NCI-H345 treated with DMSO at 0.1 percent for 48 hours (cell line): ENCODE data around the gene KIF1A.

ENCODE experiments used
- DNase-seq: peaks from one replicate; lab custom pipeline; 2025; ENCODE audit not compliant: unreplicated experiment; lab: John Stamatoyannopoulos, UW

The KIF1A gene

DNA sequence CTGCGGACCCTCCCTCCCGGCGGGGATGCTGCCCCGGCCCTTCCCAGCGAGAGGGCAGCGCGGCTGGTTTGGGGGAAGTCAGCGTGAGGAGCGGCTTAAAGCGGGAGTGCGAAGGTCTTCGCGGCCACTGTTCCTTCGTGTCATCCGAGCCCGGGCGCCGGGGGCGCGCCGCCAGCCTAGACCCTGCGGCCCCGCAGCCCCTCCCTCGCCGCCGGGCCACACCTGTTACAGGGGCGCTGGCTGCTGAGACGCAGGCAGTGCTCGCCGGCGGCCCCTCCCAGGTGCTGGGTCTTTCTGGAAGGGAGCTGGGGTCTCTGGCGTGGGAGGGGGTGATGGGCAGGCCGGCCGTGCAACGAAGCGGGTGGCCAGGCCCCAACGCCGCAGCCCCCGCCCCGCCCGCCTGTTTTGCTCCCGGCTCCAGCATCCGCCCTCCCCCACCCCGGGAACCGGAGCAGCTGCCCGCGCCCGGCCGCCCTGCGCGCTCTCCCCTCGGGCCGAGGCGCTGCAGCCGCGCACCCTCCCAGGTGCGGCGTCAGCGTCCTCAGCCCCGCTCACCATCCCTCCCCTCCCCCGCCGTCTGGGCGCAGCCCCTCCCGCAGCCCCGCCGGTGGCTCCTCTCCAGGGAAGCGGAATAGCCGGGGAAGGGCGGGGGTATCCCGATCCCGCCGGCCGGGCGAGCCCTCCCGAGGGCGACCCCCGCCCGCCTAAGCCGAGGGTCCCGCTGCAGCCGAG is 727 bp downstream of the KIF1A start:
- no peak for DNase-seq

DNA sequence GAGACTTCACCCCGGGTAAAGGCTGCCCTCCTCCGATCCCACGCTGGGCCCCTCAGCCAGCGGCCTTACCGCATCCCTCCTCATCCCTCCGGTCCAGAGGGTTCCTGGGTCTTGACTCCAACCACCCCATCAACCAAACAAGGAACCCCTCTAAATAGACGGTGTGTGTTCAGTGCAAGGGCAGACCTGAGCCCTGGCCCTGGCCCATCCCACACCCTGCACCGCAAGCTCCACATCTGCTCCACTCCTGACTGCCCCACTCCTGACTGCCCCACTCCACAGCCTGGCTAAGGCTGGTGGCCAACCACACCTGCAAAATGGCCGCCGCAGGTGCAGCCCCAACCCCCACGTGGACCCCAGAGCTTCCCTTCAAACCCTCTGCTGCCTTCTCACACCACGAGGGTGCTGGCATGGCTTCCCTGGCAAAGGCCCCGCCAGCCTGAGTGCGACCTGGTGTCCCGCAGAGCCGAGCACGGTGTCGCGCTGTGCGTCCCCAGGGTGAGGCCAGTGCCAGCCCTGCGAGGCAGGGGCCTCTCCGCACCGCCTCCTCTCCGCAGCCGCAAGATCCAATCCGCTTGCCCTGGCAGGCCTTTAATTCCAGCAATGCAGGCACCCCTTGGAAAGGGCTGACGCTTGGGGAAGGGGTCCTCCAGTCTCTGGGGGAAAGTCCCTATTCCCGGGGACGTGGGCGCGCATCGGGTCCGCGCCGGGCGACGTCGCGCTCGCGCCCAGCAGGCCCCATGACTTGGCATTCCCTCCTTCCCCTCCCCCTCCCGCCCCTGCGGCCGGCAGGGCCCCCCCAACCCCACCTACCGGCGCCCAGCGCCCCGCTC is 1.5 kb downstream of the KIF1A start:
- no peak for DNase-seq

DNA sequence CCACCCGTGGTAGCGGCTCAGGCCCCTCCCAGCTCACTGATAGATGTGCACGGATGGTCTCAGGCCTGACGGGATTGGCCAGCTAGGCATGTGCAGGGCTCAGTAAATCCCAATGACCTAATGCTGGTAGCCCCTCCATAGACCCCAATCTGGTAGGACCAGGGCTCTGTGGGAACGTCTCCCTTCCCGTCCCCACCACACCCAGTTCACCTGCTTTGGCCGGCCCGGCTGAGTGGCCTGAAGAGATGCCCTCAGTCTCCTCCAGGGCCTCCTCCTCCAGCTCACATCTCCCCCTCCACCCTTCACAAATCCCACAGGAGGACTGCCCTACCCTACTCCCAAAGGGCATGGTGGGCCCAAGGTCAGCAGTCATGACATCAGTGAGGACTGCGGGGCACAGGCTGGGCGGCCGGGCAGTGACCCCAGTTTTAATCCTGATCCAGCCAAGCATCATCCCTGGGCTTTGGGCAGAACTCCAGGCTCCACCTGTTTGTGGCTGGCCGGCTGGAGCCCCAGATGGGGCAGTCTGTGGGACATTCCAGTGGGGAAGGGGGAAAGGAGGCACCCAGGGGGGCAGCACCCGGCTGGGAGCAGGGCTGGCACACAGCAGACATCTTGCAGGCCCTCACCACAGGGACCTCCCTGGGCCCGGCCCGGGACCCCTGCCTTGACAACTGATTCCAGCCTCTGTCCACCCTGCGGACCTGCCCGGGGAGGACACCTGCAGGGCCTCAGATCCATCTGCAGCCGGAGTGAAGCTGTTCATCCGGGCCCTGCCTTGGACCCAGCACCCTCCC is 2.3 kb downstream of the KIF1A start:
- no peak for DNase-seq

DNA sequence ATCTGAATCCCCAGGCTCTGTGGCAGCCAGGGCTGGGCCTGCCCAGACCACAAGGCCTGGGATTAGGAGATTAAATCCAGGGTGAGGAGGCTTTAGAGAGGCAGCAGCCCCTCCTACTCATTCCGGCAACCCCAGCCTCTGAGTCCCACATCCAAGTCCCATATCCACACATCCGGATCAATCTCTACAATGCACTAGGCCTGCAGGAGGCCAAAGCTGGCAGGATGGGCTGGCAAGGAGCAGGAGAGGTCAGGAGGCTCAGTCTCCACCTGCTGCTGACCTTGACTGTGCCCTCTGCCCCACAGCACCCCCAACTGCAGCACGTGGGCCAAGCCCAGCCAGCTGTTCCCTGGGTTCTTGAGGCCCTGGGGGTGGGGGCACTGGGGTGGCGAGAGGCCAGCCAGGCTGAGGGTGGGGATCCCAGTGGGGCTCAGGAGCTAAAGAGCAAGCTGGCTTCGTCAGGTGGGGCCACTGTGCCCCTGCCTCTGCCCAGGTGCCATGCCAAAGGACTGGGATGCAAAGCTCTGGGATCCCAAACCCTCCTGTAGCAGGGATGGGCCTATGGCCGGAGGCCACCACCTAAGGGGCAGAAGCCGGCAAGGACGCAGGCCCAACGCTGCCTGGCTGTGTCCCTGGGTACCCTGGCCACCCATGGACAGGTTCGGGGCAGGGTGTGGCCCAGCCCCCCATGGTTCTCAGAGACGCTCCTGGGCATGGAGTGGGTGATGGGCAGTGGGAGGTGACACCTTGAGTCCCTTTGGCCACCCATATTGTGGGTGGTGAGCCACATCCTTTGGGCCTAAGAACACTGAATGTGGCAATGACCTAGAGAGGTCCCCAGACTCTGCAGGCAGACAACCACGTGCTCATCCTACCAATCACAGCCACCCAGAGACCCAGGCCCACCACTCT is 3.2 kb downstream of the KIF1A start:
- DNase-seq = no peak

DNA sequence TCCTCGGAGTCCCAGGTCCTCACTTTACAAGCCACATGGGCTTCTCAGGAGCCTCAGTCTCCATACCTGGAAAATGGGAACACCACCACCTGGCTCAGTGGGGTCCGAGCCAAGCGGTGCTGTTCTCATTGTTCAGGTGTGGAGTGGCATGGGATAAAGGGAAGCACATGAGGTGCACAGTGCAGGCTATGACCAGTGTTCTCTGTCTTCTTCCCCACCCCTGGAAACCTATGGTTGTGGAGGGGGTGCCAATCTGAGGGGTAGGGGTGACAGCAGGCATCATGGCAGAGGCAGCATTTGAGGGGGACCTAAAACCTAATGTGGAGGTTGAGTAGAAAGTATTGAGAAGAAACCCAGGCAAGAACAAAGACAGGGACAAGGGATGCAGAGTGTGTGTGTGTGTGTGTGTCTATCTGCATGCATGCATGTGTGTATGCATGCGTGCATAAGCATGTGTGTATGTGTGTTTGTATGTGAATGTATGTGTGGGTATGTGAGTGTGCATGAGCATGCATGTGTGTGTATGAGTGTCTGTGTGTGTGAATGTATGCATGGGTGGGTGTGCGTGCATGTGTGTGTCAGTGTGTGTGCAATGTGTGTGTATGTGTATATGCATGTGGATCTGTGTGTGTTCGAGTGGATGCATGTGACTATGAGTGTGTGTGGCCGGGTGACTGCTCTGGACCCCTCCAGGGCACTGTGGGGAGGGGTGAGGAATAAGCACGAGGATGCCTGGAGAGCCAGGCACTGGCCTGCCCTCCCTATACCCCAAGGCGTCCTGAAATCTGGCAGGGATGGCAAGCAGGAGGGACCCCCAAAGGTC is 4.0 kb downstream of the KIF1A start:
- no peak for DNase-seq

DNA sequence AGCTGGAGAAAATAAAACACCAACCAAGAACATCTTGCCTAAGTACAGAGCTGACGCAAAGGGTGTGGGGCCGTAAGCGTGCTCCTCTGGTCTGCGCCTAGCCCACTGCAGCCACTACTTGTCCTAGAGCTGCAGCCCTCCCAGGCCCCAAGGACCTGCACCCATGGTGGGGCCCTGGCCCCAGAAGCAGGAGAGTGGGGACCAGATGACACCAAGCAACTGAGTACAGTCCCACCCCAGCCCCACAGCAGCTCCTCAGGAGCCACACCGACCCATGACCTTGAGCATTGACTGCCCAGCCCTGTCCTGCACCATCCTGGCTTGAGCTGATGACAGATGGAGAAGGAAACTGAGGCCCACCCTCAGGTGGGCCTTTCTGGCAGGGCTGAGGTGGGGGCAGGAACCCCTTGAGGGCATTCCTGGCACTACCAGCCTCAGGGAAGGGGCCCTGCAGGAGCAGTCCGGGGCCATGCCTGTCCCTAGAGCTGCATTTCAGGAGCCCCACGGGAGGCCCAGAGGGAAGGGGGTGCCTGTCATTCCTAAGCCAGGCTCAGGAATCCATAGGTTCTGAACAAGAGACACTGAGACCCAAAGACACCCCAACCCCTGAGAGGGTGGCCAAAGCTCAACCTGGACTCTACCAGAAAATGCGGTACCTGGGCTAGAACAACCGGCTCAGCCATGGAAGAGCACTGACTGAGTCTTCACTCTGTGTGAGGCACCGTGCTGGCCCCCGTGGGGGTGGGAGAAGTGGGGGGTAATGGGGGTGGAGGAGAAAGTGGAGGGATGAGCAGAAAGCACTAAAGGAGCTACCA is 4.9 kb downstream of the KIF1A start:
- DNase-seq = no peak

DNA sequence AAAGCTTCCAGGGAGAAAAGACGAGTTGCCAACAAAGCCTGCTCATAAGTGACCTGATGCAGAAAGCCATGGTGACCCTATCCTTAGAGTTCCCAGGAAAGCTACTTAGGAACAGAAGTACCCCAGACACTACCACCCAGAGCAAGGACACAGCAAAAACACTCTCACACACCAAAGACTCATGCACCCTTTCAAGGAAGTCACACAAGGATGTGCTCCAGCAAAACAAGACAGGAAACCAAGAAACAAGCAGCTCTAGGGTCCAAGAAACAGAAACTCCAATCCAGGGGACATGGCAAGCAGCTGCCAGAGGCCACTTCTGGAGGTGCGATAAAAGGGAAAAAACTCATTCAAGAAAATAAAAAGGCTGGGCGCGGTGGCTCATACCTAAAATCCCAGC is 5.7 kb downstream of the KIF1A start:
- DNase-seq = no peak

DNA sequence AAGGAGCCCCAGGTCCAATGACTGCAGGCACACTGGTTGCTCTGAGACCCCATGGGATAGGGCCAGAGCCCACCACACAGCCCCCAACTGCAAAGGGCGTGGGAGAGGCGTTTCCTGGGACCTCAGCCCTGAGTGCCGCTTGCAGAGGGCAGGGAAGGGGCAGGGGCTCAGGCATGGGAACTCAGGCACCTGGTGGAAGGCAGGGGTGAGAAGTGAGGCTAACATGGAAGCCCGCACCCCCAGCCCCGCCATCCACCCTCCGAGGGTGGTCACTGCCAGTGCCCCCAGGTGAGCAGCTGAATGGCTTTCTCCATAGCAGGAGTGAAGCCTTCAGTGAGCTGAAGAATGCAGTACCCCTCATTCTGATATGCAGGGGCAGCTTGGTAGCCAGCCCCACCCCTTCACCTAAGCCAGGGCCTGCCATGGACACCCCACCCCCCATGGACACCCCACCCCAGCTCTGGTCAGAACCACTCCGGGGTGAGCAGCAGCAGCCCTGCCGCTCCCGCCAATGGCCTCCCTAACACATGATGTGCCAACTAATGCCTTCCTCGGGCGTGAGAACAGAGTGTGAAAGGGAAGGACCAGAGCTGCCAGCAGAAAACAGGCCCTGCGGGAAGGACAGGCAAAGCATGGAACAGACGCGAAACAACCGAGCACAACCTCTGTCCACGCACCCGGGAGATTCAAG is 6.6 kb downstream of the KIF1A start:
- no peak for DNase-seq

DNA sequence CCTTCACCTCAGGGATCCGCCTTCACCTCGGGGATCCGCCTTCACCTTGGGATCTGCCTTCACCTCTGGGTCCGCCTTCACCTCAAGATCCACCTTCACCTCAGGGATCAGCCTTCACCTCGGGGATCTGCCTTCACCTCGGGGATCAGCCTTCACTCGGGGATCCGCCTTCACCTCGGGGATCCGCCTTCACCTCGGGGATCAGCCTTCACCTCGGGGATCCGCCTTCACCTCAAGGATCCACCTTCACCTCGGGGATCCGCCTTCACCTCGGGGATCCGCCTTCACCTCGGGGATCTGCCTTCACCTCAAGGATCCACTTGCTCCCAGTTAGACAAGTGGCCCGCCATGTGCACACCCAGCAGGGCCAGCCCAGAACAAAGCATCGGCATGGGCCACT is 7.3 kb downstream of the KIF1A start:
- no peak for DNase-seq

DNA sequence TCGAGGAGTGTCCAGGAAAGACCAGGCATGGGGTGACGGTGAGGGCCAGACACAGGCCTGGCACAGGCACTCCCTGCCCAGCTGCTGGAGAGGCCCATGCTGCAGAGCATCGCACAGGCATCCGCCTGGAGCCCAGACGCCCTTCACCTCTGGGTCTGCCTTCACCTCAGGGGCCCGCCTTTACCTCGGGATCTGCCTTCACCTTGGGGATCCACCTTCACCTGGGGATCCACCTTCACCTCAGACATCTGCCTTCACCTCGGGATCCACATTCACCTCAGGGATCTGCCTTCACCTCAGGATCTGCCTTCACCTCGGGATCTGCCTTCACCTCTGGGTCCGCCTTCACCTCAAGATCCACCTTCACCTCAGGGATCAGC is 7.7 kb downstream of the KIF1A start:
- no peak for DNase-seq

DNA sequence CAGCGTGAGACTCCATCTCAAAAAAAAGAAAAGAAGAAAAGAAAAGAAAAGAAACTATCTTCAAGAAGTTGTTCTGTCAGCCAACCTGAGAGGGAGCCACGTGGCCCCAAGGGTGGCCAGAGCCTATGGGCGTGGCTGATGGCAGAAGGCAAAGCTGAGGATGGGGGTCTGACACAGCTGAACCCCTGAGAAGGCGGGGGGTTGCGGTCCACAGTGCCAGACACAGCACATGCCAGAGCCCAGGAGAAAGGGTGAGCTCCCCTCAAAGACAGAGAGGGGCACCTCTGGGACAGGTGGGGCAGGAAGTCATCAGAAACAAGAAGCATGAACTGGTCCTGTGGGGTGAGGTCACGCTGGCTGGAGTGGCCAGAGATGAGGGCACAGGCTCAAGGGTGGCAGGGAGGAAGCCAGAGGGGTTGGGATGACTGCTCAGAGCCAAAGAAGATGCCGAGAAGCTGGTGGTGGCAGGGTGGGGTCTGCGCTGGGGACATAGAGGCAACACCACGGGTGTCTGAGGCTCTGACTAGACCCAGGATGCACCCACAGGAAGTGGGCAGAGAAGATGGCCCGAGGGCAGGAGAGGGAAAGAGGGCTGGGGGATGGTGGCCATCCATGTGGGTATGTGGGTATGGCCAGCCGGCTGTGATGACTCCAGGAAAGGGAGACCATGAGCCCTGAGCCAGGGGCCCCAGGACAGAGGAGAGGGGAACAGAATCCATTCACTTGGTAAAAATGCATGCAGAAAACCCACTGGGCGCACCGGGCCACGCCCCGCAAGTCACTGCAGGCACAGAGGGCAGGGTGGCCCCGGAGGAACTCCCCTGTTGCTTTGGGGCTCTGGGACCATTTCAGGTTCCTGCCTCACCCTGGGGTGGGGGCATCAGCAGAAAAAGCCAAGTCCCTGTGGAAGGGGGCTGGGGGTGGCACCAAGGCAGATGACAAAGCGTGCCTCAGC is 8.4 kb downstream of the KIF1A start:
- no peak for DNase-seq

DNA sequence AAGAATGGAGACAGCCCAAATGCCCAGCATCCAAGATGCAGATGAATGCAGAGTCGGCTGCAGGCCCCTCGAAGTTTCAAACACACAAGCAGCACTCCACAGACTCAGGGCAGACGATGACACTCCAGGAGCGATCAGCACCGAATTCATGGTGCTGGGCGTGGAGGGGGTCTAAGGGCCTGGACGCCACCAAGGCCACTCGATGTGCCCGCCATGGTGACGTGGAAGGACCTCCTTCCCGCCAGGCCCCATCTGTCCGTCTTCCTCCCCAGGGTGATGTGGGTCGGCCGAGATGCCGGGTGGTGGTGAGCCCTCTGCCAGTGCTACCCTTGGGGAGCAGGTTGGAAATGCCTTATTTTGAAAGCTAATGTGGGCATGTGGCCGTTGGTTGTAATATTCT is 9.4 kb downstream of the KIF1A start:
- no peak for DNase-seq

DNA sequence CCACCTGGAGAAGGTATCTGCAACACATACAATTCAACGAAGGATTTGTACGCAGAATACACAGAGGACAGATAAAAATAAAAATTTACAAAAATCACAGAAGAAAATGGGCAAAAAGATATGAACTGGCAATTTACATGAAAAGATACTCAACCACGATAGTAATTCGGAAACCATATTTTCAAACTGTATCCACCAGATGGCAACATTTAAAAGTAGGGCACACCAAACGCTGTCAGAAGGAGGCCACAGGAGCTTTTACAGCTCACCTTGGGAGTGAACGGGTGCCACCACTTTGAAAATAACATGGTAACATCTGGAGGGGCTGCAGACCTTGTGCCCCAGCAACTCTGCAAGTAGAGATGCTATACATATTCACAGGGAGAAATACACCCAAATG is 9.8 kb downstream of the KIF1A start:
- DNase-seq = no peak

DNA sequence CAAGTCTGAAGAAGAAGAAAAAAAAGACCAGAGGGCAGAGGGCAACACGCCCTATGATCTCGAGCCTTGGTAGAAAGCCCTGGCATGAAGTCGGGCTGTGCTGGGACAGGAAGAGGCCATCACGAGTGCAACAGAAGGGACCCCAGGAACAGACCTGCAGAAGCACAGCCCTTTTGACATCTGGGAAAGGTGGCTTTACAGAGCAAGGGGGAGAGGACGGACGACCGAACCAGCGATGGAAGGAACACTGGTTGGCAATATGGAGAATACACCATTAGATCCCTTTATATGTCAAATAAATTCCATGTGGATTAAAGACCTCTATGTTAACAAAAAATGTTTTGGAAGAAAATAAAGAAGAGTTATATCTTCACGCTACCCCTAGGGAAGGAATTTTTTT is 10.7 kb downstream of the KIF1A start:
- no peak for DNase-seq

DNA sequence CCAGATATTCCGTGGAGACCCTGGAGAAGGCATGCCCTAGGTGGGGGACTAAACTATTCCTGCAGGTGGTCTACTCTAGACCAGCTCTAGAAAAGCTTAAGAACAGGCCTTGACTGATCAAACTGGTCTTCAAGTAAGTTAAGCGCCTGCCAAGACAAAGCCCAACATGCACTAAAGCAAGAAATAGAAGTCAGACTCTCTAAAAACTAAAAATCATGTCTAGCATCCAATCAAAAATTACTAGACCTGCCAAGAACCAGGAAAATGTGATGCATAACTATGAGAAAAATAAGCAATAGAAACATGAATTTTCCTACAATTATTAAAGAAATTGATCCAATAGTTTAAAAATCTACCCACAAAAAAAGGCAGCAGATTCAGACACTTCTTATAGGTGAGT is 13.6 kb downstream of the KIF1A start:
- no peak for DNase-seq

DNA sequence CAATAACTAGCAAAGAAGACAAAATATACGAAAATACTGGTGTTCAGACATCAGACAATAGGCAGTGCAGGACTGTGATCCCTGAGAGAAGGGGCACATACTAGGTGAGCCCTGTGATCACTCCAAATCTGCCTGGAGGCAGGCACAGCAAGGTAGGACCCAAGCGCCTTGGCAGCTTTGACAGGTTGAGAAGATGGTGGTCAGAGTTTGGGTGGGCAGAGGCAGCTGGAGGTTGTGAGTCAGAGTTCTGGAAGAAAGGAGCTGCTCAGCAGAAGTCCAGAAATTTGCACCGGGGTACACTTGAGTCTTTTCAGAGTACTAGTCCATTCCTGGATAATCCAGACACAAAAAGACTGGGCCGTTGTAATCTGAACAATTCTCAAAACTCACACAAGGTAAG is 14.0 kb downstream of the KIF1A start:
- no peak for DNase-seq

DNA sequence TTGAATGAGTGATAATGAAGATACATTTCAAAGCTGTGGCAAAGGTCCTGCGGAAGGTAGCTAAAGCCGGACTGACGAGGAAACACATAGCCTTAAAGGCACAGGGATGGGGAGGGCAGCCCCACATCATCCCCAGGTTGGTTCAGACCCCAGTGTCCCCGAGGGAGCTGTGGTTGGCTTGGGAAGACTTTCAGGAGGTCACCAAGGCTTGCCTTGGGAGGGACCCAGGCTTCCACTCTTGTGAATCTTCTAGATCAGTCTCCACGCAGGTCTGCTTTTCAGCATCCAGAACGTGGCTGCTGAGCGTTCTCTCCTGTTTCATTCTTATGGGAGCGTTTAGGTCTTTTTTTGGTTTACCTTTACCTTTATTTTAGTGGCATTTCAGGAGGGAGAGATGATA is 16.8 kb downstream of the KIF1A start:
- DNase-seq = no peak
